Panc1 (cell line): ENCODE measurements around the gene AKT1. TPM values are rescaled to one million over a fixed set of nuclear protein-coding genes. Genes with fewer than 3 reads are reported as not detected.

Source experiments
- ATAC-seq: fragments of 200-7000 bp; cut with Tn5 transposase; 2 replicates; pipeline ENCODE4 v1.9.1; 2020; ENCODE audit warnings: mild to moderate bottlenecking, moderate library complexity
- BruUV-seq: library from RNA; stranded (reverse); fragments of 400-500 nt; replicated peaks from 2 replicates; lab custom pipeline; 2021; lab: Mats Ljungman, UMichigan
- CTCF ChIA-PET: fragments of 300-600 bp; sonication (Branson Sonifier 250); formaldehyde crosslinking; loops from one replicate; lab custom pipeline; 2022; ENCODE audit warnings: antibody characterized with exemption; lab: Charles Lee
- POLR2A ChIA-PET: fragments of 300-600 bp; sonication (Branson Sonifier 250); formaldehyde crosslinking; loops from one replicate; lab custom pipeline; 2022; ENCODE audit warnings: antibody characterized with exemption; lab: Charles Lee
- DNase-seq: peaks from one replicate; pipeline ENCODE4 v3.0.0-alpha.2; 2010; ENCODE audit warnings: low read depth, low spot score
- H3K27ac ChIP-seq: 2 replicates; pipeline ENCODE4 v1.5.1; 2011; ENCODE audit warnings: mild to moderate bottlenecking, low read length, inconsistent platforms
- H3K27me3 ChIP-seq: fragments of 200-500 bp; sonication (Bioruptor generic); 2 replicates; pipeline ENCODE4 v1.6.0; 2014; ENCODE audit warnings: low read length, inconsistent platforms; ENCODE audit not compliant: control insufficient read depth, insufficient read depth
- H3K36me3 ChIP-seq: fragments of 200-500 bp; sonication (Bioruptor generic); 2 replicates; pipeline ENCODE4 v1.5.1; 2014; ENCODE audit warnings: inconsistent platforms, mild to moderate bottlenecking, low read length, moderate library complexity; ENCODE audit not compliant: control insufficient read depth, insufficient read depth
- H3K4me1 ChIP-seq: 2 replicates; pipeline ENCODE4 v1.5.1; 2011; ENCODE audit warnings: inconsistent platforms, mild to moderate bottlenecking, low read length, moderate library complexity; ENCODE audit not compliant: control insufficient read depth, insufficient read depth
- H3K4me3 ChIP-seq, 2 experiments: 2 replicates each; pipeline ENCODE4 v1.5.1; 2011 to 2012; ENCODE audit warnings: low read depth in 2 of 2, low read length in 2 of 2, mild to moderate bottlenecking in 2 of 2, inconsistent platforms in 1 of 2, moderate library complexity in 1 of 2
- H3K9me3 ChIP-seq: fragments of 200-500 bp; sonication (Bioruptor generic); 2 replicates; pipeline ENCODE4 v1.5.1; 2014; ENCODE audit warnings: low read depth, mild to moderate bottlenecking, inconsistent platforms, low read length, moderate library complexity; ENCODE audit not compliant: control insufficient read depth, insufficient read depth
- CTCF ChIP-seq: fragments of 450-650 bp; IDR thresholded peaks from 2 replicates; pipeline ENCODE4 v1.5.1; 2017; ENCODE audit warnings: mild to moderate bottlenecking
- POLR2AphosphoS5 ChIP-seq: IDR thresholded peaks from 2 replicates; pipeline ENCODE4 v1.6.1; 2012; ENCODE audit warnings: mild to moderate bottlenecking, low read depth, low read length, moderate library complexity
- SIN3A ChIP-seq: IDR thresholded peaks from 2 replicates; pipeline ENCODE4 v1.6.1; 2012; ENCODE audit warnings: low read depth, mild to moderate bottlenecking, low read length, moderate library complexity, borderline replicate concordance; ENCODE audit not compliant: insufficient read depth
- TCF7L2 ChIP-seq: IDR thresholded peaks from 2 replicates; pipeline ENCODE4 v1.6.1; 2011; ENCODE audit warnings: mild to moderate bottlenecking, low read depth, low read length, inconsistent platforms
- in situ Hi-C: cut with HindIII; loops from 2 replicates; pipeline ENCODE4 v1.10.0; 2016; ENCODE audit warnings: low sequenced_read_pairs, low pct_unique_long_range_greater_than_20kb
- intact Hi-C: fragments of 100-400 bp; cut with micrococcal nuclease; formaldehyde crosslinking; loops from one replicate; pipeline ENCODE4 v1.10.0; 2022; ENCODE audit not compliant: unreplicated experiment
- total RNA-seq: library from RNA; stranded (reverse); gene quantifications from one replicate; pipeline ENCODE4 v1.2.1, GENCODE V29; 2021; ENCODE audit not compliant: unreplicated experiment
- TF ChIP-seq, protein P1 (sequence below), 2 experiments: IDR thresholded peaks; 2 replicates each; pipeline ENCODE4 v1.6.1; 2011 to 2012; ENCODE audit warnings: low read depth in 2 of 2, control low read depth in 1 of 2, low read length in 1 of 2, mild to moderate bottlenecking in 1 of 2, moderate library complexity in 1 of 2; ENCODE audit not compliant: insufficient read depth in 1 of 2

The AKT1 gene
- total RNA-seq, 1 experiment from 2014 or later: 175 TPM

DNA sequence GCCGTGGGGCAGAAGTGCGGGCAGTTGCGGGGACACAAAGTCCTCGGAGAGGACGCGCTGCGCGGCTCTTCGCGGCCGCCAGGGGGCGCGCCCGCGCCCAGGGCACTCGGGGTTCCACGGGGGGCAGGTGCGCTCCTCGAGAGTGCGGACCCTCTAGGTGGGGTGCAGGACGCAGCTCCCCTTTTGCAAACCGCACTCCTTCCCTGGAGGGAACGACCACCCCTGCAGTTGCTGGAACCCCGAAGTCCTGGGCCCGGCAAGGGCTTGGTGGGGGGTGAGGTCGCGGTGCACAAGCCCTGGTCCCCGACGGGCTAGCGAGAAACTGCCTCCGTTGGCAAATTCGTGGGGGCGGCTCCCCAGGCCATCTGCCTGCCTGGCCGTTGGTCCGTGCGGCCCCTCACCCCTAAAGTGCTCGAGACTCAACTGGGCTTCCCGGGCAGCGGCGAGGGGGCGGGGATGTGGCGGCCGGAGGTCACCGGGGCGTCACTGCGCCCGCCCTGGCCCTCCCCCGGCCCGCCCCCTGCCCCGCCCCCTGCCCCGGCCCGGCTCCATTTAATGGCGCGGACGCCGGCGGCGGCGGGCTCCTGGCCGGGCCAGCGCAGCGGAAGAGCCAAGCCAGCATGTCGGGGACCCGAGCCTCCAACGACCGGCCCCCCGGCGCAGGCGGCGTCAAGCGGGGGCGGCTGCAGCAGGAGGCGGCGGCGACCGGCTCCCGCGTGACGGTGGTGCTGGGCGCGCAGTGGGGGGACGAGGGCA, 71.7 kb downstream of the AKT1 start, which contains the start of gene ADSS1:
Gene ADSS1 (plus strand): TSS at position 579 of the 756 bp plus-strand sequence. CDS start 42 bp downstream, at position 621.
- CTCF ChIA-PET: no interaction called here
- H3K36me3 ChIP-seq: no peaks in the 10 kb centered on the region
- no peaks in the 10 kb centered on the region for H3K27me3 ChIP-seq
- in situ Hi-C loops: no loop called here
- H3K9me3 ChIP-seq: no peaks in the 10 kb centered on the region
- no TSS peak for BruUV-seq
- H3K4me3 ChIP-seq: peak within 1 kb of the TSS; percentile 42 to 52
- H3K27ac ChIP-seq: peak within 1 kb of the TSS; percentile 63
- DNase-seq: peak; percentile 24
- peak; percentile 59 for ATAC-seq
- H3K4me1 ChIP-seq: peaks cover 33% of the 10 kb centered on the region
- intact Hi-C loops: no loop called here
- TF ChIP-seq CTCF (peak; percentile 97), SIN3A (0 out of 2 replicates have a peak, but pooled peaks have one; percentile 68), POLR2AphosphoS5 (peak; percentile 9; the same call in 1 of the 2 replicates), TCF7L2 (no peak)
- TF ChIP-seq, protein P1, sequence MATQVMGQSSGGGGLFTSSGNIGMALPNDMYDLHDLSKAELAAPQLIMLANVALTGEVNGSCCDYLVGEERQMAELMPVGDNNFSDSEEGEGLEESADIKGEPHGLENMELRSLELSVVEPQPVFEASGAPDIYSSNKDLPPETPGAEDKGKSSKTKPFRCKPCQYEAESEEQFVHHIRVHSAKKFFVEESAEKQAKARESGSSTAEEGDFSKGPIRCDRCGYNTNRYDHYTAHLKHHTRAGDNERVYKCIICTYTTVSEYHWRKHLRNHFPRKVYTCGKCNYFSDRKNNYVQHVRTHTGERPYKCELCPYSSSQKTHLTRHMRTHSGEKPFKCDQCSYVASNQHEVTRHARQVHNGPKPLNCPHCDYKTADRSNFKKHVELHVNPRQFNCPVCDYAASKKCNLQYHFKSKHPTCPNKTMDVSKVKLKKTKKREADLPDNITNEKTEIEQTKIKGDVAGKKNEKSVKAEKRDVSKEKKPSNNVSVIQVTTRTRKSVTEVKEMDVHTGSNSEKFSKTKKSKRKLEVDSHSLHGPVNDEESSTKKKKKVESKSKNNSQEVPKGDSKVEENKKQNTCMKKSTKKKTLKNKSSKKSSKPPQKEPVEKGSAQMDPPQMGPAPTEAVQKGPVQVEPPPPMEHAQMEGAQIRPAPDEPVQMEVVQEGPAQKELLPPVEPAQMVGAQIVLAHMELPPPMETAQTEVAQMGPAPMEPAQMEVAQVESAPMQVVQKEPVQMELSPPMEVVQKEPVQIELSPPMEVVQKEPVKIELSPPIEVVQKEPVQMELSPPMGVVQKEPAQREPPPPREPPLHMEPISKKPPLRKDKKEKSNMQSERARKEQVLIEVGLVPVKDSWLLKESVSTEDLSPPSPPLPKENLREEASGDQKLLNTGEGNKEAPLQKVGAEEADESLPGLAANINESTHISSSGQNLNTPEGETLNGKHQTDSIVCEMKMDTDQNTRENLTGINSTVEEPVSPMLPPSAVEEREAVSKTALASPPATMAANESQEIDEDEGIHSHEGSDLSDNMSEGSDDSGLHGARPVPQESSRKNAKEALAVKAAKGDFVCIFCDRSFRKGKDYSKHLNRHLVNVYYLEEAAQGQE (IDR thresholded peaks at IDR 0.05; ENCODE audit: insufficient read depth in 1 of 2, low read depth in 2 of 2, low read length in 1 of 2): no peak
- POLR2A ChIA-PET: no interaction called here

GRCh38 chr14:104722938-104723650, 72.5 kb downstream of the AKT1 start:
- ATAC-seq: peak; percentile 11
- BruUV-seq: no TSS peak
- ChIA-PET CTCF (interaction anchor here (0.6 kb wide), 1 partner anchor 30 kb away, joined by 5 read pairs; no protein-coding TSS in a partner anchor), POLR2A (no interaction called here)
- in situ Hi-C loops (no loop called here), intact Hi-C loops (no loop called here)
- Histone ChIP-seq H3K9me3 (no peaks in the 10 kb centered on the region), H3K27me3 (no peaks in the 10 kb centered on the region), H3K27ac (peak overlapping the region; percentile 63), H3K4me3 (peak overlapping the region; percentile 42 to 52), H3K4me1 (peaks cover 33% of the 10 kb centered on the region), H3K36me3 (no peaks in the 10 kb centered on the region)
- TF ChIP-seq POLR2AphosphoS5 (peak; percentile 45; the same call in 1 of the 2 replicates), CTCF (0 out of 2 replicates have a peak, but pooled peaks have one; percentile 70), TCF7L2 (no peak)
- no peak for DNase-seq
